GM19023 (cell line): Measurements from ENCODE around the gene GKN1.

Source experiments
- ATAC-seq: cut with Tn5 transposase; IDR thresholded peaks from one replicate; pipeline ENCODE4 v1.9.1; 2021; ENCODE audit warnings: mild to moderate bottlenecking, moderate library complexity; ENCODE audit not compliant: unreplicated experiment

Gene GKN1

DNA sequence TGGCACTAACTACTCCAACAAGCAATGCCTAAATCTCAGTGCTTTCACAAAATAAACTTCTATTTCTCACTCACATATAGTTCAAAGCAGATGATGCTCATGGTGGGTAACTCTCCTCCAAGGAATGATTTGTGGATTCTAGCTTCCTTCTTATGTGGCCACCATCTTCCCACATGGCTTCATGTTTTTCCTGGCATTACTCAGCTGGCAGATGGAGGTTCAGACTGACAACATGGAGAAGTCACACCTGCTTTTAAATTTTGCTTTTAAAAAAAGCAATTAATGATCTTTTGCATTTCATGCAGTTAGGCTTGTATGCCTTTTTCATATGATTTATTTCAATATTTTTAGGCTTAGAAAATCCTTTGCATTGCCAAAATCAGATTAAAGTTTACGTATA, 15.4 kb upstream of the GKN1 start:
- ATAC-seq = no peak

DNA sequence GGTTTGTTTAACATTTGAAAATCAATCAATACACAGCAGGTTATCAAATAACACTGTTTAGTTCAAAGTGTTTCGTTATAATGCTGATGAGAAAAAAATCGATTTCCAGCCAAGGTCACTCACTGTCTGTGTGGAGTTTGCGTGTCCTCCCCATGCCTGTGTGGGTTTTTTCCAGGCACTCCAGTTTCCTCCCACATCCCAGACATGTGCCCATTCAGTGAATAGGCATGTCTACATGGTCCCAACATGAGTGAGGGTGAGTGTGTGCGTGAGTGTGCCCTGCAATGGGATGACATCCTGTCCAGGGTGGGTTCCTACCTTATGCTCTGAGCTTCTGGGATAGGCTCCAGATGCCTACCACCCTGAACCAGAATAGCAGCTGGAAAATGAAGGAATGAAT, 13.1 kb upstream of the GKN1 start:
- ATAC-seq = no peak

DNA sequence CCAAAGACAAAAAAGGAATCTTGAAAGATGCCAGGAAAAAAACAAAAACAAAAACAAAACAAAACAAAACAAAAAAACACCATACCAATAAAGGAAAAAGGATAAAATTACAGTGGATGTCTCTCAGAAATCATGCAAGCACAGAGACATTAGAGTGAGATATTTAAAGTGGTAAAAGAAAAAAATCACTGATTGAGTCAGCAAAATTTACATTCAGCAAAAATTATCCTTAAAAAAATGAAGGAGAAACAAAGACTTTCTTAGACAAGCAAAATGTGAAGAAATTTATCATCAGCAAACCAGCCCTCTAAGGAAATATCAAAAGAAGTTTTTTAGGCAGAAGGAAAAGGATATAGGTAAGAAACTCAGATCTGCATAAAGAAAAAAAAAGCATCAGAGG, 10.2 kb upstream of the GKN1 start:
- no peak for ATAC-seq

DNA sequence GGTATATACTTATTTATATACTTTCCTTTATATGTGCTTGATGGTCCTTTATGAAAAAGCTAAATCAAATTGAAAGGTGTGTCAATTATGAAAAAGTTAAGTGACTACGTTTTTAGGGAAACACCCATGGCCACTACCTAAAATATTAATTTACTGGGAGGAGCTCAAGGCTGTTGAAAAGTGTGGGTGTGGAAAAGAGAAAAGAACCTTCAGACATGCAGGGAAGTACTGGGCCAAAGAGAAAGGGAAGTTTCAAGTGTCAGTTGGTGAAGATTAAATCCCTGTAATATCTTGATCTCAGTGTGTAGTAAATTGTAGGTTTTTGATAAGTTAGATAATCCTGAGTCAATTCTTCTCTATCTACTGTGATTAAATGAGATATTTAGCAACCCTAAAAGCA, 6.2 kb upstream of the GKN1 start:
- no peak for ATAC-seq

DNA sequence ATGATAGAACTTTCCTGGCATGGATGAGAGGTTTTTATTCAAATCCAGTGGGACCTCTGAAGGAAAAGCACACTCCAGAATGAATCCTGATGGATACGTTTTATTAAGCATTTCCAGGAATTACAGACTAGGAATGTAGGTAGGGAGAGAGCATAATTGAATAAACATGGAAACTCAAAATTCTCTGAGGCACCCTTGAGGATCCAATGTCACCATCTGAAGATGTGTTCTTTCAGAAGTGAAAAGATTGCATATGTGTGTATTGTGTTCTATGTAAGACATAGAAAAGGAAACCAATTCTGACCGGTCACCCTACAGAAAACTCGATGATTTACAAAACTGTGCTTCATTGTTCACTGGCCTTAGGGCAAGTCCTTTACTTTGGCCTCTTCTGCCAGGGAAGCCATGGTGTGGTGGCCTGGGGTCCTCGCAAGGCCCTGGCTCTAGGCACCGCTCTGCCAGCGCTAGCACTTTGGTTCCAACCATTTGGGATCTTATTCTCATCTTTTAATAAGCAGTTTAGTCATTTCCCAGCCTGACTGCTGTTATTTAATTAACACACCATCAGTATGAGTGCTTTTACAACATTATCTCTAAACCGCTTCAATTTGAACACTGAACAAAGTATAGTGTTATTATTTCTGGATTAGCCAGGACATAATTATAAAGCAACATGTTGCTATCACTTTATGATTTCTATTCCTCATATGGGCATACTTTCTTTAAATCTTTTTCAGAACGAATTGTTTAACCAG, 4.5 kb upstream of the GKN1 start:
- no peak for ATAC-seq

DNA sequence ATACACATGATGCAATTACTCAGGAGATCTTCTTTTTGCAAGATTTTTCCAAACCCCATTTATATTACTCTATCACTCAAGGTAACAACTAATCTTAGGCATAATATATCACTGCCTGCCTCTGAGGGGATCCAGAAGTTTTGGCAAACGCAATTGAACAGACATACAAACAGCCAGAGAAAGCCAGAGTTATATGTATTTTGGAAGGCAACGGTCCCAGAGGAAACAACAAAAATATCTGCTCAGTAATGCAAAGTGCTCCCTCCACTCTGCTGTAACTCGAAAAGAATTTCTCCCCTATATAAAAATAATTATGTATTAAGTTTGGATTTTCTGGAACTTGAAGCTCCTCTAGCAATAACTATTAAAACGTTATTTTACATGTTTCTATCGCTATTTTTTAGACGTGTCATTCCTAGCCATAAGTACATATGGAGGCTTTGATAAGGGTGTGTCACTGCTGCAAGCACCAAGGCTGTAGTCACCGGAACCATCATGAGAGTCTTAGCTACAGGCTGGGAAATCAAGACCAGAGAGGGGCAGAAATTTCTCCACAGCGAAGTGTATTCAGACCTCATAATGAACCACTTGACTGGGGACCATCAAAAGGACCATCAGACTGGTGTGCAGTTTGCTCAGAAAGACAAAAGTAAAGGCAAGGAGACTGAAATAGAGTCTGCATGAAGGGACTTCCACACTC, 3.7 kb upstream of the GKN1 start:
- no peak for ATAC-seq

DNA sequence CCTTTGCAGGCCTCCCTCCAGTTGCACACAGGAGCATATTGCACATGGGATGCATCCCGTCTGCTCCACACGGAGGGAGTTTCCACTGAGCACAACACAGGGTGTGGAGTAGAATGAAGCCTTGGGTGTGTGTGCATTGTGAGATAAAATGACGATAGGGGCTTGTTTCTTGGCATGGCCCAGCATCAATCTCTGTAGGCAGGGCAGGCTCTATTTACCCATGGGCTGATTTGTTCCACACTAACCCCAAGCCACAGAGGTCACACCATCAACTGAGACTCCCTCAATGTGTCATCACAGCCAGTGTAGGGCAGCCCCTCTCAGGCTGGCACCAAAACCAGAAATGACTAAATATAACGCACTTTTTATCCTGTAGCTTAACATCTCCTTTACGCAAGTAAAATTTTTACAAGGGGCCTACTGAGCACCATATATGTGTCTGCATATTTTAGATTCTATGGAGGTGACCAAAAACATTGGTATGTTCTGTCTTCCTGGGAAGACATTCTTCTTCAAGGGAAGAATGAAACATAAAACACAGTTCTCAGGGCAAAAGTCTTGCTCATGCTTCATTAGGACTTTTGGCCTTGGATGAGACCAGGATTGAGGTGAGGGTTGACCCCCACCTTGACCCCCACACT, 2.7 kb upstream of the GKN1 start:
- ATAC-seq = no peak

DNA sequence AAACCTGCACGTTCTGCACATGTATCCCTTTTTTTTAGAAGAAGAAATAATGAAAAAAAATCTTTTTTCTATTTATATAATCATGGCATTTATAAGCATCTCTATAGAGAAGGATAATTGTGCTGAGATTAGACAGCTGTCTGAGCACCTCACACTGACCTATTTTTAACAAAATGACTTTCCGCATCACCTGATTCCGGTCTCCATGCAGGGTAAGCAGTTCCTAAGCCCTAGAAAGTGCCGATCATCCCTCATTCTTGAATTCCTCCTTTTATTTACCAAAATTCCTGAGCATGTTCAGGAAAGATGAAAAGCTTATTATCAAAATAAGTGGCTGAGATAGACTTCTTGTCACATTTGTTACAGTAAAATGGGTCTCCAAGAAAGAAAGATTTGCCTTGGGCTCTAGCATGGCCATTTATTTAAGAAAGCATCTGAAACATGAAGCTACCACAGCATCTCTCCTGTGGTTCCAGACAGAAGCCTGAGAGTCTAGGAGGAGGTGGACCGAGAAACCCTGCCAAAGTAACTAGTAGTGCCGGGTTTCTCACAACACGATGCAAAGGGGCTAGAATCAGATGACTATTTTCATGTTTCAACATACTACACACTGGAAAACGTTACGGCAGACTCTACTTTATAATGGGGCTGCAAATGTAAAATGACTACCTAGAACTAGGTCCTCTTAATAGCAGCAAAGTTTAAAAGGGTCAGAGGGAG, 670 bp downstream of the GKN1 start:
- ATAC-seq = no peak

DNA sequence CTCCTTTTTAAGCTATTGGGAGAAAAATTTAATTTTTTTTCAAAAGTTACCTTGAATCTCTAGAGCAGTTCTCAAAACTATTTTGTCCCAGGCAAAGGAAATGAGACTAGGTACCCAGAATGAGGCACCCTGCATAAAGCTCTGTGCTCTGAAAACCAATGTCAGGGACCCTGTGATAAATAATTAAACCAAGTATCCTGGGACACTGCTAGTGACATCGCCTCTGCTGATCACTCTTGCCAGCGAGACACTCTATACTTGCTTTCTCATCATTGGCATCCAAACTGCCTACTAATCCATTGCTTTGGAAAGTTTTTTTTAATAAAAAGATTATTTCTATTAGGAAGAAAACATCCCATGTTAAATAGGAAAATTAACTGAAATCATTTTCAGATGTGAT, 1.4 kb downstream of the GKN1 start:
- no peak for ATAC-seq

DNA sequence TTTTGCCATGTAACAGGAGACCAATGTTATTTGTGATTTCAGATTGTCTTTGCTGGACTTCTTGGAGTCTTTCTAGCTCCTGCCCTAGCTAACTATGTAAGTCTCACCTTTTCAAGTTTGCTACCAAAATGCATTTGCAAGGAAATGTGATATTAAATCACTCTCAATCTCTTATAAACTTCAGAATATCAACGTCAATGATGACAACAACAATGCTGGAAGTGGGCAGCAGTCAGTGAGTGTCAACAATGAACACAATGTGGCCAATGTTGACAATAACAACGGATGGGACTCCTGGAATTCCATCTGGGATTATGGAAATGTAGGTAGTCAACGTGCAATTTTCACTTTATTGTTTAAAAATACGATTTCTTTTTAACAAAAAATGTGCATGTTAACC, 3.0 kb downstream of the GKN1 start:
- no peak for ATAC-seq

DNA sequence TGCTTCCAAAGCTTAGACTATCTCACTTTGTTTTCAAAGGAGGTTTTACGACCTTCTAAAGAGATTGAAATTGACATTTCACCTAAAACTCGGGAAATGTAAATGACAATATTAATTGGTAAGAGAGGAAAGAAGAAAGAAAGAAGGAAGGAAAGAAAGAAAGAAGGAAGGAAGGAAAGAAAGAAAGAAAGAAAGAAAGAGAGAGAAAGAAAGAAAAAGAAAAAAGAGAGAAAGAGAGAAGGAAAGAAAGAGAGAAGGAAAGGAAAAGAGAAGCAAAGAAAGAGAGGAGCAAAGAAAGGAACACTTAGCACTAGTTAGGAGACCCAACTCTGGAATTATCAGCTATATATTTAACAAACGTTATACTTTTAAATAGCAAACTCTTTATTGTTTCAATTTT, 3.7 kb downstream of the GKN1 start:
- no peak for ATAC-seq

DNA sequence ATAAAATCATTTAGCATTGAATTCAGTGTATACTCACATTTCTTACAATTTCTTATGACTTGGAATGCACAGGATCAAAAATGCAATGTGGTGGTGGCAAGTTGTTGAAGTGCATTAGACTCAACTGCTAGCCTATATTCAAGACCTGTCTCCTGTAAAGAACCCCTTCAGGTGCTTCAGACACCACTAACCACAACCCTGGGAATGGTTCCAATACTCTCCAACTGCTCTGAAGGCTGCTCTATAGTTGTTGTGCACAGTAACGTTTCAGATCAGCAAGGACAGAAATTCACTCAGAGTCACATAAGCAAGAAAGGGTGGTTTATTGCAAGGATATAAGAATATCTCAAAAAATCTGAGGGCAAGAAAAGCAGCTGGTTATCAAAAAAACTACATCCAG, 6.5 kb downstream of the GKN1 start:
- no peak for ATAC-seq

DNA sequence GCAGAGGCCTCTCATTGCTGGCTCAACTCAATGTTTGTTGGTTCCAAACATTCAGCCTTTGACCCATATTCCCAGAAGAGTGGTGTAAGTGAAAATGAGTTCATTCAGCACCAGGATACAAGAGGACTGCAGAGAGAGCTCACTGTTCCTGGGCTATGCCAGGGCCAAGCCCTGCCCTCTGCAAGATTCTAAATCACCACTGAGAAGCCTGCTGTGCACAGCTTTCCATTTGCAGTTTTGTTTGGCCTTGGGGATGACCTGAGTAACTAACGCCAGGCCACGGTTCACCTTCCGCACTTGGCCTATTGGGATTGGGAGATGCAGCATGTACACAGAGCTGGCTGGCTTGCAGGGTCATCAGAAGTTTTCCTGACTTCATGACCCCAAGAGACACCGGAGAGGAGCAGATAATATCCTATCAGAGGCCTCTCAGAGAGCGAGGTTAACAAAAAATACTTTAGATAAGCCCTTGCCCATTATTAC, 12.6 kb downstream of the GKN1 start:
- ATAC-seq = no peak

DNA sequence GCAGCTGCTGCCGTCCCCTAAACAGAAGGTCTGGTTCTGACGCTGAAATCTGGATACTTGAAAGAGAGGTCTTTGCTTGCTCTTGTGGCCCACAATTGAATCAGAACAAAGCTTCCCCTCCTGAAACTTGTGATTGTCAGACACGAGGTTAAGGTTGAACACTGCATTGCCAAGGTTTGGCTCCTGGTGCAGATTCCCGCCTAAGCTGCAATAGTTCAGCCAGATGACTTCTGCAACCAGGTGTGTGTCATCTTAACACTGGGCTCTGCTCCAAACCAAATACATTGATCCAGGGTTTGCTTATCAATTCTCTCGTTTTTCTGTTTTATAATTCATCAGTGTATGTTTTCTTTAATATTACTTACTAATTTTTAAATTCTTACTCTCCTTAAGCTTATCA, 14.6 kb downstream of the GKN1 start:
- no peak for ATAC-seq

DNA sequence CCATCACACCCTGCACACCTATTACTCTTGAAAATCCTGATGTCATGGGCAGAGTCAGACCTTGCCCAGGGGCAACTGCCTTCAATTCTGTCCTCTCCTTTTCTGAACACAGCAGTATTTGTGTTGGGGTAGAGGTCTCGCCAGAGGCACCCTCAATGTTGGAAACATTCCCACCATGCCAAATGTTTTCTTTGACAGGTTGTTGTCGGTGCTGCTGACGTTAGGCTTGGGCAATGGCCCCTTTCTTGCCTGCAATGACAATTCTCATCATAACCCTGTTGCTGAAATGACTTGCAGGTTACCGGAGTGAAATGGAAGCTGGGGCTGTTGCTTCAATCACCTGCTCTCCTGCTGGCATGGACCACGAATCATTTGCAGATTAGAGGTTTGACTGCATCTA, 17.9 kb downstream of the GKN1 start:
- ATAC-seq = no peak

DNA sequence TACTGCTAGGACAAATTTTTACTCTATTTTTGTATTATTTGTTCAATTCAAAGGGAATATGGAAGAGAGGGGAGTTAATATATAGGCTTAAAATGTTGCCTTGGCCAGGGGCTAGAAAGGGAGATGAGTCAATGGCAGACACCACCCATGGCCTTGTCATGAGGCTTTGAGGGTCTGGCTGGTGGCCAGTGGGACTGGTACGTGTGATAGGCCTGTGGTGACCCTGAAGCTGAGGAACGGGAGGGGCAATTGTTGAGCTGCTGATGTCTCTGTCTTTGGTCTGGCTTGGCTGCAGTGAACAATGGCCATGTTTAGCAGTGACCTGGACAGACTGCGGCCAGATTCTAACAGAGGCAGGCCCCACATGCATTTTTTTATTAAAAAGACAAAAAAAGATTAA, 18.5 kb downstream of the GKN1 start:
- ATAC-seq = no peak

DNA sequence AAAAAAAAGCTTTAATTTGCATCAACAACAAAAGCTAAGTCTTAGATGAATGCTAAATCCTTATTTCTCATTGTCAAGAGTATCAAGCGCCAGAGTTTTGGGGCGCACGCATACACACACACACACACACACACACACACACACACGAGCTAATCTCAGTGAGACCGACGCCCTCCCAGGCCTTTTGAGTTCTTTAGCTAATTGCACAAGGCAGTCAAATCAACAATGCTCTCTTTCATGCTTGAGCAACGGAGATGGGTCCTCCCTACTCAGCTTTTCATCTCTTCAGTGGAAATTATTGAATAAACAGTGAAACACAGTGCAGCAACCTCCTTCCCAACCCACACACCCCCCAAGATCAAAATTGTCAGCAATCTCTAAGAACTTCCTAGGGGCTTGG, 19.2 kb downstream of the GKN1 start:
- ATAC-seq = no peak

DNA sequence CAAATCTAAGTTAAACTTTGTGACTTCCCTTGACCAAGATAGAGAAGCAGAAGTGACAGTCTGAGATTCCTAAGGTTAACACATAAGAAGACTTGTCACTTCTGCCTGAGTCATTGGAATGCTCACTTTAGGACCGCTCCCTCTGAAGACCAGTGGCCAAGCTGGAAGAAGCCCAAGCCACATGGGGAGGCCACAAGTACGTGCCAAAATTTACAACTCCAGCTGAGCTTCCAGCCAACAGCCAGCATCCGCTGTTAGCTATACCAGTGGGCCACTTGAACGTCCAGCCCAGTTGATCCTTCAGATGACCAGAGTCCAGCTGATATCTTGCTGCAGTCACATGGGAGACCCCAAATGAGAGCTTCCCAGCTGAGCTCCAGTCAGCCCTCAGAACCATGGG, 20.4 kb downstream of the GKN1 start:
- ATAC-seq = no peak

DNA sequence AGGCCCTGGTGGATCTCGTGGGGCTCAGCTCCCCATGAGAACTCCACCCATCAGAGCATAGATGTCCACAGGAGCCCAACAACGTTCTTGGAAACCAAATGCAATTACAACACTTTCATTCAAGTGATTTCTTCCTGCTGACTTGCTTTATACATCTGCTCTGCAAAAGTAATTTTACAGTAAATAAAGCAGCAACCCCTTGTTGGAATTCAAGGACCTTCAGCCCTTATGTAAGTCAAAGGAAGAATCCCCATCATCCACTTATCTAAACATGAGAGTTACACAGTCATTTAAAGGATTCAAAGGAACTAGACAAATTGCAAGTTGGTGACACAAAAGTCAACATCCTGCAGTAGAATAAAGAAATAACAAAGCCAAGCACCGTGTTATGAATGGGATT, 21.5 kb downstream of the GKN1 start:
- ATAC-seq = no peak

DNA sequence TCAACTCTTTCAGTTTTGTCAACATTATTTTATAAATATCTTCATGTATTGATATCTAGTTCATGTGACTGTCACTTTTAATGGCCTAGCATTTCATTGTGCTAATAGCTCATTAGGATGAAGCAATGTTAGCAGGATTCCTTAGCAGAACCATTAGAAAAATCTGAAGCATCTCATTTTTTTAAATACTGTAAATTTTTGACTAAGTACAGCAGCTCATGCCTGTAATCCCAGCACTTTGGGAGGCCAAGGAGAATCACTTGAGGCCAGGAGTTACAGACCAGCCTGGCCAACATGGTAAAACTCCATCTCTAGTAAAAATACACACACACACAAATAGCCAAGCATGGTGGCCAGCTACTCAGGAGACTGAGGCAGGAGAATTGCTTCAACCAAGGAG, 23.0 kb downstream of the GKN1 start:
- ATAC-seq = no peak

DNA sequence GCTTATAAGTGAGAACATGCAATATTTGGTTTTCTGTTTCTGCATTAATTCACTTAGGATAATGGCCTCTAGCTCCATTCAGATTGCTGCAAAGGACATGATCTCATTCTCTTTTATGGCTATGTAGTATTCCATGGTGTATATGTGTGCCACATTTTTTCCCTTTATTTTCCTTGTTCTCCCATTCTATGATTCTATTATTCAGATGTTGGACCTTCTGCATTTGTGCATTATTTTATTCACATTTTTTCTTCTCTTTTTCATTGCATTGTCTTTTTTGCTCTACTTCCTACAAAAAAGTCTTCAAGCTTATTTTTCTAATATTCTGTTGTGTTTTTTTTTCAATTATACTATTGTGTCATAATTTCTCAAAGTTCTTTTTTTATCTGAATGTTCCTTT, 27.4 kb downstream of the GKN1 start:
- no peak for ATAC-seq

DNA sequence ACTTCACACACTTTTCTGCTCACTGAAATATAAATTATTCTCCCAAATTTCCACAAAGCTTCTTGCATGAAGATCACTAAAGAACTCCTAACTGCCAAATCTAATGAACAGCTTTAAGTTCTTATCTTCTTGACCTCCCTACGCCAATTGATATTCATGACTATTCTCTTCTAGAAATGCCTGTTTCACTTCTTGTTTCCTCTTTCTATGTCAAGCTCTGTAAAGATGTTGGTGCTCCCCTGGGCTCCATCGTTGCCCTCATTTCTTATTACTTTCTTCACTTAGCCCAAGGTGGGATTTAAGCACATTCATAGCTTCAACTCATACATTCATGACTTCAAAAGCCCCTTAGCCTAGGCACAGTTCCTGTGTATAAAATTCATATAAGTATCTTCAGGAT, 29.3 kb downstream of the GKN1 start:
- ATAC-seq = no peak
